Measurements from ENCODE around the gene NAV1.

Gene NAV1

DNA sequence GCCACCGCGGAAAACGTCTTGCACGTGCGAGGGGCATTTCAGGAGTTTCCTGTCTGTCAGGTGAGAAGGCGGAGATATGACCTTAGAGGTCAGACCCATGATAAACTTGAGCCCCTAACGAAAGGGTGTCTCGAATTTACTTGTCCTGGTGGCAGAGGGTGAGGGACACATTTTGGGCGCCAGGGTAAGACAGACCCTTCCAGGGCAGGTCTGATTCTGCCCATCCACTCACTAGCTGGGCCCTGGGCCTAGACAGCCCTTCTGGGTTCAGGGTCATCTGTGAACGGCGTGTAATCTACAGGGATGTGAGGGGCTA, 31.6 kb upstream of the NAV1 start:
- no peak for TF ChIP-seq FOXP2 (optimal IDR thresholded peaks at IDR 0.05; ENCODE audit: borderline replicate concordance, extremely low read depth, extremely low read length, insufficient read depth)
- TF ChIP-seq SIN3A (IDR thresholded peaks at IDR 0.05; ENCODE audit: borderline replicate concordance, insufficient read depth, low read length) = no peak
- no peak for TF ChIP-seq POLR2AphosphoS5 (IDR thresholded peaks at IDR 0.05; ENCODE audit: low read depth, low read length)
- TF ChIP-seq, protein P1, sequence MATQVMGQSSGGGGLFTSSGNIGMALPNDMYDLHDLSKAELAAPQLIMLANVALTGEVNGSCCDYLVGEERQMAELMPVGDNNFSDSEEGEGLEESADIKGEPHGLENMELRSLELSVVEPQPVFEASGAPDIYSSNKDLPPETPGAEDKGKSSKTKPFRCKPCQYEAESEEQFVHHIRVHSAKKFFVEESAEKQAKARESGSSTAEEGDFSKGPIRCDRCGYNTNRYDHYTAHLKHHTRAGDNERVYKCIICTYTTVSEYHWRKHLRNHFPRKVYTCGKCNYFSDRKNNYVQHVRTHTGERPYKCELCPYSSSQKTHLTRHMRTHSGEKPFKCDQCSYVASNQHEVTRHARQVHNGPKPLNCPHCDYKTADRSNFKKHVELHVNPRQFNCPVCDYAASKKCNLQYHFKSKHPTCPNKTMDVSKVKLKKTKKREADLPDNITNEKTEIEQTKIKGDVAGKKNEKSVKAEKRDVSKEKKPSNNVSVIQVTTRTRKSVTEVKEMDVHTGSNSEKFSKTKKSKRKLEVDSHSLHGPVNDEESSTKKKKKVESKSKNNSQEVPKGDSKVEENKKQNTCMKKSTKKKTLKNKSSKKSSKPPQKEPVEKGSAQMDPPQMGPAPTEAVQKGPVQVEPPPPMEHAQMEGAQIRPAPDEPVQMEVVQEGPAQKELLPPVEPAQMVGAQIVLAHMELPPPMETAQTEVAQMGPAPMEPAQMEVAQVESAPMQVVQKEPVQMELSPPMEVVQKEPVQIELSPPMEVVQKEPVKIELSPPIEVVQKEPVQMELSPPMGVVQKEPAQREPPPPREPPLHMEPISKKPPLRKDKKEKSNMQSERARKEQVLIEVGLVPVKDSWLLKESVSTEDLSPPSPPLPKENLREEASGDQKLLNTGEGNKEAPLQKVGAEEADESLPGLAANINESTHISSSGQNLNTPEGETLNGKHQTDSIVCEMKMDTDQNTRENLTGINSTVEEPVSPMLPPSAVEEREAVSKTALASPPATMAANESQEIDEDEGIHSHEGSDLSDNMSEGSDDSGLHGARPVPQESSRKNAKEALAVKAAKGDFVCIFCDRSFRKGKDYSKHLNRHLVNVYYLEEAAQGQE (IDR thresholded peaks at IDR 0.05; ENCODE audit: insufficient read depth in 1 of 2, low read depth in 2 of 2, low read length in 2 of 2) = no peak
- no peak for TF ChIP-seq TAF1 (IDR thresholded peaks at IDR 0.05; ENCODE audit: borderline replicate concordance, insufficient read depth, low read length)

GRCh38 chr1:201508809-201509208, 30.1 kb upstream of the NAV1 start:
- TF ChIP-seq SIN3A (IDR thresholded peaks at IDR 0.05; ENCODE audit: borderline replicate concordance, insufficient read depth, low read length) (no peak), FOXP2 (optimal IDR thresholded peaks at IDR 0.05; ENCODE audit: borderline replicate concordance, extremely low read depth, extremely low read length, insufficient read depth) (no peak), TAF1 (IDR thresholded peaks at IDR 0.05; ENCODE audit: borderline replicate concordance, insufficient read depth, low read length) (no peak), POLR2AphosphoS5 (IDR thresholded peaks at IDR 0.05; ENCODE audit: low read depth, low read length) (no peak)
- TF ChIP-seq, protein P1 (IDR thresholded peaks at IDR 0.05; ENCODE audit: insufficient read depth in 1 of 2, low read depth in 2 of 2, low read length in 2 of 2) = no peak

GRCh38 chr1:201509601-201510374, 29.1 kb upstream of the NAV1 start:
- no peak for TF ChIP-seq TAF1 (IDR thresholded peaks at IDR 0.05; ENCODE audit: borderline replicate concordance, insufficient read depth, low read length)
- TF ChIP-seq FOXP2 (optimal IDR thresholded peaks at IDR 0.05; ENCODE audit: borderline replicate concordance, extremely low read depth, extremely low read length, insufficient read depth) = no peak
- no peak for TF ChIP-seq POLR2AphosphoS5 (IDR thresholded peaks at IDR 0.05; ENCODE audit: low read depth, low read length)
- TF ChIP-seq, protein P1 (IDR thresholded peaks at IDR 0.05; ENCODE audit: insufficient read depth in 1 of 2, low read depth in 2 of 2, low read length in 2 of 2) = no peak
- no peak for TF ChIP-seq SIN3A (IDR thresholded peaks at IDR 0.05; ENCODE audit: borderline replicate concordance, insufficient read depth, low read length)

DNA sequence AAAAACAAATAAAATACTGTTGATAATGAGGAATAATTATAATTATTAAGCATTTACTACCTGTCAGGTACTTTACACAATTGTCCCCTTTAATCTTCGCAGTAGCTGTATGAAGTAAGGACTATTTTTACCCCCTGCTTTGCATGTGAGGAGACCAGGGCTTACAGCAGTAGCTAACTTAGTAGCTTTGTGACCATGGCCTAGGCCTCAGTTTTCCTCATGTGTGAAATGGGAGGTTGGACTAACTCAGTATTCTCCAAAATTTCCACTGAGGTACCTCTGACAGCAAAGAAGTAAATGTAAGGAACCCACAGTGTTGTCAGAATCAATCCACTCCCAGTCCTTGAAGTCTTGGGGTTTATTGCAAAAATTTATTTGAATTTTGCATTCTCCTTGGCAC, 28.2 kb upstream of the NAV1 start:
- TF ChIP-seq SIN3A (IDR thresholded peaks at IDR 0.05; ENCODE audit: borderline replicate concordance, insufficient read depth, low read length) (no peak), FOXP2 (optimal IDR thresholded peaks at IDR 0.05; ENCODE audit: borderline replicate concordance, extremely low read depth, extremely low read length, insufficient read depth) (no peak), TAF1 (IDR thresholded peaks at IDR 0.05; ENCODE audit: borderline replicate concordance, insufficient read depth, low read length) (no peak), POLR2AphosphoS5 (IDR thresholded peaks at IDR 0.05; ENCODE audit: low read depth, low read length) (no peak)
- TF ChIP-seq, protein P1 (IDR thresholded peaks at IDR 0.05; ENCODE audit: insufficient read depth in 1 of 2, low read depth in 2 of 2, low read length in 2 of 2) = no peak
